Measurements from ENCODE around the gene SLC43A2.

Gene SLC43A2

DNA sequence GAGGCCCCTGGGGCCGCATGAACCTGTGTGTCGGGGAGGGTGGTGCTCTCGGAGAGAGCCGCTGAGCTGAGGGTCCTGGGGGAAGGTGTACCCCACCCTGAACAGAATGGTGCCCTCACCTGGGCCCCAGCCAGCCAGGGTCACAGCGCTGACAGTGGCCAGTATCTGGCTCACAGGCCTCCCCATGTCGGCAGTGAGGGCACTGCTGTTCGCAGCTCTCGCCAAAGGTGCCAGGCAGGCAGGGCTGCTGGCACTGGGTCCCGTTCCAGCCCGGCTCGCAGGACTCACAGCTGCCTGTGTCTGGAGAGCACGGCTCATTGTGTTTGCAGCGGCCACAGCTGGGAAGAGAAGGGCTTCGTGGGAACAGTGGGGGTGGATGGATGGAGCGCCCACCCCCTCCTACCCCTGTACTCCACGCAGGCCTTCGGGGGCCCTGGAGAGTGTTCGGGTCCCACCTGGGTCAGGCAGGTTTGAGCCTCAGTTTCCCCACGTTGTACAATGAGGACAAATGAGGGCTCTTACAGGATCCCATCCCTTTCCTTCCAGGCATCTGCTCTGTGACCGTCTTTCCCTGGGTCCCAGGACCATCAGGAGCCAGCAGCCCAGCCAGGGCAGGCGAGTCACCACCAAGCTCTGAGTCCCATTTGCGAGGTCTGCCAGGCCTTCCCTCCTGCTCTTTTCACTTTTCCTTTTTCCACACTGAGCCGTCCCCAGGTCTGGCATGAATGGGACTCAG is 11.9 kb upstream of the SLC43A2 start:
- TF ChIP-seq, protein P1, sequence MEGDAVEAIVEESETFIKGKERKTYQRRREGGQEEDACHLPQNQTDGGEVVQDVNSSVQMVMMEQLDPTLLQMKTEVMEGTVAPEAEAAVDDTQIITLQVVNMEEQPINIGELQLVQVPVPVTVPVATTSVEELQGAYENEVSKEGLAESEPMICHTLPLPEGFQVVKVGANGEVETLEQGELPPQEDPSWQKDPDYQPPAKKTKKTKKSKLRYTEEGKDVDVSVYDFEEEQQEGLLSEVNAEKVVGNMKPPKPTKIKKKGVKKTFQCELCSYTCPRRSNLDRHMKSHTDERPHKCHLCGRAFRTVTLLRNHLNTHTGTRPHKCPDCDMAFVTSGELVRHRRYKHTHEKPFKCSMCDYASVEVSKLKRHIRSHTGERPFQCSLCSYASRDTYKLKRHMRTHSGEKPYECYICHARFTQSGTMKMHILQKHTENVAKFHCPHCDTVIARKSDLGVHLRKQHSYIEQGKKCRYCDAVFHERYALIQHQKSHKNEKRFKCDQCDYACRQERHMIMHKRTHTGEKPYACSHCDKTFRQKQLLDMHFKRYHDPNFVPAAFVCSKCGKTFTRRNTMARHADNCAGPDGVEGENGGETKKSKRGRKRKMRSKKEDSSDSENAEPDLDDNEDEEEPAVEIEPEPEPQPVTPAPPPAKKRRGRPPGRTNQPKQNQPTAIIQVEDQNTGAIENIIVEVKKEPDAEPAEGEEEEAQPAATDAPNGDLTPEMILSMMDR (conservative IDR thresholded peaks at IDR 0.05; ENCODE audit: control insufficient read depth, insufficient read depth, low read depth, low read length) = no peak
- no peak for DNase-seq (ENCODE audit: low read depth)
- H3K4me3 ChIP-seq (ENCODE audit: control insufficient read depth, low read depth, low read length) = no peak overlapping the region

DNA sequence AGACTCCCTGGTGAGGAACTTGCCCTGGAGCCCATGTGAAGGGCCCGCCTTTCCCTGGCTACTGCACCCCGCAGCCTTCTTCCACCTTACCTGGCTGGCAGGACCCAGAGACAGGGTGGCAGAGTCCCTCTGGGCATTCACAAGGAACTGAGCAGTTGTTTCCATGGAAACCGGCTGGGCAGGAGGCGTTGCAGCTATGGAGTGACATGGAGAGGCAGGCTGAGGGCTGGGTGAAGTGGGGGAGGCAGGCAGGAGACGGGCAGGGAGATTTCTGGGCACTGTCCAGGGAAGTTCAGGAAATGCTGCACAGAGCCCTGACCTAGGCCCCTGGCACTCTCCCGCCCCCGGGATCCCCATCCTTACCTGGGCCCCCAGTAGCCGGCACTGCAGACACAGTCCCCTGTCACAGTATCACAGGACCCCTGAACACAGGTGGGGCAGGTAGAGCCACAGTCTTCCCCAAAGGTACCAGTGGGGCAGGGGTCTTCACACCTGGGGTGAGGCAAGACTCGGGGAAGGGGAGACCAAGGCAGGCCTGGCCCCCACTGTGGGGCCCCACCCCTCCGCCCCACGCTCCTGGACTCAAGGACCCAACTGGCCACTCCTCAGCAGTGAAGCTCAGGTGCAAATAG is 11.0 kb upstream of the SLC43A2 start:
- TF ChIP-seq, protein P1 (conservative IDR thresholded peaks at IDR 0.05; ENCODE audit: control insufficient read depth, insufficient read depth, low read depth, low read length) = no peak
- no peak for DNase-seq (ENCODE audit: low read depth)
- no peak overlapping the region for H3K4me3 ChIP-seq (ENCODE audit: control insufficient read depth, low read depth, low read length)

DNA sequence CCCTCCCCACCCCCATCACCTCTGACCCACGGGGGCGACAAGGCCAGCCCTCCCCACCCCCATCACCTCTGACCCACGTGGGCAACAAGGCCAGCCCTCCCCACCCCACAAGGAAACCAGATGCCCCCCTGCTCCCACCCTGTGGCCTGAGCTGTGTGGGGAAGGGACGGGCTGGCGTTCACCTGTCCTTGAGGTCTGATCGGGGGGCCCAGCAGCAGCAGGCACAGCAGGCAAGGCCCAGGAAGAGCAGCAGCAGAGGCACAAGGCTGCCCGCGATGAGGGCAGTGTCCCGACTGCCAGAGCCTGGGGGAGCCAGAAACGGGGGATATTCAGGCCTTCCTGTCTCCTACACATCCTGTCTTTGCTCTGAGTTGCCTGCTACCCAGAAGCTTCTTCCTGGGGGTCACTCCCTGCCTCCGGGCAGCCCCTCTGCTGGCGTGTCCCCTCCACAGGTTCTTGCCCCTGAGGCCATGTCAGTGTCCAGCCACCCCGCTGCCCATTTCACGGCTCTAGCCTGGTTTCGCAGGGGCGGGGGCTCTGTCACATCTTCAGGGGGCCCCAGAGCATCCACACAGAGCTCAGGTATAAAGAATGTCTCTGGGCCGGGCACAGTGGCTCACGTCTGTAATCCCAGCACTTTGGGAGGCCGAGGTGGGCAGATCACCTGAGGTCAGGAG is 10.1 kb upstream of the SLC43A2 start:
- H3K4me3 ChIP-seq (ENCODE audit: control insufficient read depth, low read depth, low read length) = no peak overlapping the region

DNA sequence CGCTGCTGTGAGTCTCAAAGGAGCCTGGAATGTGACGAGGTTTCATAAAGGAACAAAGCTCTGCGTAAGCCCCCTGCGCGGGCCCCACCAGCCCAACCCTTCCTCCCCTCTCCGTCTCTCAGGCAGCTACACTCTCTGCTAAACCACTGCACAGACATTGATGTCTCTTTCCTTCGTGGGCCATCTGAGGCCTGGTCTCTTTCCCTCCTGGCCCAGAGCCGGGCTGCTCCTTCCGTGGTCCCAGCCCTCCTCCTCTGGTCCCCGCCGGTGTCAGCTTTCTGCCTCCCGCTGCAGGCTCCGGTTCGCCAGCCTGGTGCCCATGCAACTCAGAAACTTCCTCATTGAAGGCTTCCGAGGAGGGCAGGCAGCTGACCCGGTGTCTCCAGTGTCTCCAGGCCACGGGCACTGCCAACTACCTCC is 9.5 kb upstream of the SLC43A2 start:
- H3K4me3 ChIP-seq (ENCODE audit: control insufficient read depth, low read depth, low read length) = no peak overlapping the region
- no peak for DNase-seq (ENCODE audit: low read depth)
- TF ChIP-seq, protein P1 (conservative IDR thresholded peaks at IDR 0.05; ENCODE audit: control insufficient read depth, insufficient read depth, low read depth, low read length) = no peak

More for the DNA sequence above, 10.1 kb upstream of the SLC43A2 start:
- no peak for DNase-seq (ENCODE audit: low read depth)
- TF ChIP-seq, protein P1 (conservative IDR thresholded peaks at IDR 0.05; ENCODE audit: control insufficient read depth, insufficient read depth, low read depth, low read length) = no peak

DNA sequence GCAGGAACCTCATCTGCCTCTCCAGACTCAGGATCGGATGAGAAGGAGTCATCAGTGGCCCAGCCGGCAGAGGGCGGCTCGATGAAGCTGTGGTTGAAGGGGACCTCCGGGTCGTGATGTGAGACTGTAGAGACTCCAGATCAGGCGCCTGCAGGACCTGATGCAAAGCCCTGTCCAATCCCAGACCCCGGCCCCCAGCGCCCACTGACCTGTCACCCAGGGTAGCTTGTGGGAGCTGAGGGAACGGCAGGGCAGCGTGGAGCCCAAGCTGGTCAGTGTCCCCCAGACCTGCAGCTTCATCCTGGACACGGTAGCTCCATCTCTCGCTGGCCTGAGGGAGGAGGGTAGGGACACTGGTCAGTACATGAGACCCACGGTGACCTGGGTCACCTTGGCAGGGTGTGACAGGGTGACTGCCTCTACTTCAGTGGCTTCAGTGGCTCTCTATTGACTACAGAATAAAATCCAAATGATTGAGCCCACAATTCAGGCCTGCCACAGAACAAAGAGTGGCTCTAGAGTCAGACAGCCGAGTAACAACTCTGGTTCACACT is 8.2 kb upstream of the SLC43A2 start:
- TF ChIP-seq, protein P1 (conservative IDR thresholded peaks at IDR 0.05; ENCODE audit: control insufficient read depth, insufficient read depth, low read depth, low read length) = no peak
- DNase-seq (ENCODE audit: low read depth) = no peak
- H3K4me3 ChIP-seq (ENCODE audit: control insufficient read depth, low read depth, low read length) = no peak overlapping the region

DNA sequence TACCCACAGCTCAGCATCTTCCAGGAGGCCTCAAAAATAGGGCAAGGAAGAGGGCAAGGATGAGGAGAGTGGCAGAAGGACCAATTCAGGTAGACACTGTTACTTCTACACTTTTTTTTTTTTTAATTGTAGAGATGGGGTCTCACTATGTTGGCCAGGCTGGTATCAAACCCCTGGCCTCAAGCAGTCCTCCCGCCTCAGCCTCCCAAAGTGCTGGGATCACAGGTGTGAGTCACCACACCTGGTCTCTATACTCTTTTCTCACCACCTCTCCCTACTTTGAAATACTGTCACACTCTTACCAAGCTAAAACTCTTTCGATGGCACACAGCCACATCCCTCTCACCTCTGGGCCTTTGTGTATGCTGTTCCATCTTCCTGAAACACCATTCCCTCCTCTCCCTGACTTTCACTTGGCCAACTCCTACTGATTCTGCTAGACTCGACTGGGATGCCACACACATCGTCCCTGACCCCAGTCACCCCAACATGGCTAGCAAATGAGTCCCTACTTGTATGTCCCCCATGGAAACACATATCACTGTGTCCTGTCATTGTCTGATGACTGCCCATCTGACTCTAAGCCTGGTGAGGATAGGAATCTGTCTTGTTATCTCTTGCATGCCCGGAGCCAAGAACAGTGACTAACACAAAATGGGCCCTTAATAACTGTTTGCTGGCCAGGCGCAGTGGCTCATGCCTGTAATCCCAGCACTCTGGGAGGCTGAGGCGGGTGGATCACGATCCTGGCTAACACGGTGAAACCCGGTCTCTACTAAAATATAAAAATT is 7.2 kb upstream of the SLC43A2 start:
- no peak overlapping the region for H3K4me3 ChIP-seq (ENCODE audit: control insufficient read depth, low read depth, low read length)
- TF ChIP-seq, protein P1 (conservative IDR thresholded peaks at IDR 0.05; ENCODE audit: control insufficient read depth, insufficient read depth, low read depth, low read length) = no peak
- no peak for DNase-seq (ENCODE audit: low read depth)

All from fibroblast of mammary gland (primary cell).